Right lobe of liver (tissue), 4 donors: Measurements from ENCODE around the gene ZNF816.

ENCODE experiments used
- POLR2A ChIP-seq: fragments of 450-650 bp; IDR thresholded peaks from one replicate; pipeline ENCODE4 v1.6.1; 2017; ENCODE audit warnings: antibody characterized with exemption, mild to moderate bottlenecking
- TF ChIP-seq, protein P1 (sequence below), 4 donors: fragments of 200-600 bp in 3 of 4; fragments of 450-650 bp in 1 of 4; IDR thresholded peaks; one replicate each; pipeline versions ENCODE4 v1.5.1 to v1.8.0; 2016 to 2022; ENCODE audit warnings: antibody characterized with exemption in 4 of 4, mild to moderate bottlenecking in 2 of 4
- donor health status: DM: no; HTN: no; CAD: no.
- donor health status: DM: no; HTN: no; CAD: no.
- donor health status: DM: no; HTN: yes; CAD: no.

DNA sequence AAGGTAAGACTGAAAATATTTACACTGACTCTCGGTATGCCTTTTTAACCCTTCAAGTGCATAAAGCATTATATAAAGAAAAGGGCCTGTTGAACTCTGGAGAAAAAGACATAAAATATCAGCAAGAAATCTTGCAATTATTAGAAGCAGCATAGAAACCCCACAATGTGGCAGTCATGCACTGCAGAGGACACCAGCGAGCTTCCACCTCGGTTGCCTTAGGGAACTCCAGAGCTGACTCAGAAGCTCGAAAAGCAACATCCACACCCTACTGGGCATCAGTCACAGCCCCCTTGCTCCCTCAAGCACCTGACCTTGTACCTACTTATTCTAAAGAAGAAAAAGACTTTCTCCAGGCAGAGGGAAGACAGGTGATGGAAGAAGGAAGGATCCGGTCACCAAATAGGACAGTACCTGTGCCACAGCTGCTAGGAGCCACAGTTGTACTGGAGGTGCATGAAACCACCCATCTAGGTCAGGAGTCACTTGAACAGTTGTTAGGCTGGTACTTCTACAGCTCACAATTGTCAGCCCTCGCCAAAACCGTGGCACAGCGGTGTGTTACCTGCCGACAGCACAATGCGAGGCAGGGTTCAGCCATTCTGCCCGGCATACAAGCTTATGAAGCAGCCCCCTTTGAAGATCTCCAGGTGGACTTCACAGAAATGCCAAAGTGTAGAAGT, 2.9 kb downstream of the ZNF816 start:
- TF ChIP-seq, protein P1, sequence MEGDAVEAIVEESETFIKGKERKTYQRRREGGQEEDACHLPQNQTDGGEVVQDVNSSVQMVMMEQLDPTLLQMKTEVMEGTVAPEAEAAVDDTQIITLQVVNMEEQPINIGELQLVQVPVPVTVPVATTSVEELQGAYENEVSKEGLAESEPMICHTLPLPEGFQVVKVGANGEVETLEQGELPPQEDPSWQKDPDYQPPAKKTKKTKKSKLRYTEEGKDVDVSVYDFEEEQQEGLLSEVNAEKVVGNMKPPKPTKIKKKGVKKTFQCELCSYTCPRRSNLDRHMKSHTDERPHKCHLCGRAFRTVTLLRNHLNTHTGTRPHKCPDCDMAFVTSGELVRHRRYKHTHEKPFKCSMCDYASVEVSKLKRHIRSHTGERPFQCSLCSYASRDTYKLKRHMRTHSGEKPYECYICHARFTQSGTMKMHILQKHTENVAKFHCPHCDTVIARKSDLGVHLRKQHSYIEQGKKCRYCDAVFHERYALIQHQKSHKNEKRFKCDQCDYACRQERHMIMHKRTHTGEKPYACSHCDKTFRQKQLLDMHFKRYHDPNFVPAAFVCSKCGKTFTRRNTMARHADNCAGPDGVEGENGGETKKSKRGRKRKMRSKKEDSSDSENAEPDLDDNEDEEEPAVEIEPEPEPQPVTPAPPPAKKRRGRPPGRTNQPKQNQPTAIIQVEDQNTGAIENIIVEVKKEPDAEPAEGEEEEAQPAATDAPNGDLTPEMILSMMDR (IDR thresholded peaks at IDR 0.05) = no peak
- TF ChIP-seq POLR2A = no peak
